ENCODE data around the gene VSX2. TPM values are rescaled to one million over a fixed set of nuclear protein-coding genes. Genes with fewer than 3 reads are reported as not detected.

VSX2 gene
- total and polyA plus RNA-seq, 4 donors, result not detected

GRCh38 chr14:74203639-74204038 lies 35.6 kb upstream of the VSX2 start:
- H3K9me3 ChIP-seq (ENCODE audit: control insufficient read depth in 4 of 4, insufficient read depth in 3 of 4, low read length in 3 of 4), result no peaks in the 10 kb centered on the region
- H3K4me1 ChIP-seq (ENCODE audit: control insufficient read depth in 5 of 5, insufficient read depth in 5 of 5, low read length in 5 of 5), result no peaks in the 10 kb centered on the region
- no peak for TF ChIP-seq CTCF (IDR thresholded peaks at IDR 0.05; ENCODE audit: control extremely low read depth, extremely low read depth)
- H3K9ac ChIP-seq (ENCODE audit: insufficient read depth in 1 of 2, low read length in 2 of 2), result no peak overlapping the region
- ATAC-seq (ENCODE audit: insufficient read depth, low FRiP score), result no peak
- no peaks in the 10 kb centered on the region for H3K27me3 ChIP-seq (ENCODE audit: control insufficient read depth in 3 of 3, insufficient read depth in 3 of 3, low read length in 2 of 3)
- WGBS, 2 donors, result 95 to 96% methylated on average over 8 of the region's 8 CpGs
- no peak overlapping the region for H3K27ac ChIP-seq (ENCODE audit: low read depth in 1 of 2, low read length in 1 of 2)
- H3K36me3 ChIP-seq (ENCODE audit: control insufficient read depth in 4 of 4, insufficient read depth in 4 of 4, low read length in 4 of 4), result peaks cover 6 to 20% (median 9%) of the 10 kb centered on the region in 4 donors
- no peak for DNase-seq
- no peak overlapping the region for H3K4me3 ChIP-seq

- Histone ChIP-seq H3K4me3 (no peak overlapping the region), H3K27ac (ENCODE audit: low read depth in 1 of 2, low read length in 1 of 2) (no peak overlapping the region), H3K36me3 (ENCODE audit: control insufficient read depth in 4 of 4, insufficient read depth in 4 of 4, low read length in 4 of 4) (peaks cover 2 to 13% (median 7%) of the 10 kb centered on the region in 4 donors), H3K4me1 (ENCODE audit: control insufficient read depth in 5 of 5, insufficient read depth in 5 of 5, low read length in 5 of 5) (no peaks in the 10 kb centered on the region), H3K9me3 (ENCODE audit: control insufficient read depth in 4 of 4, insufficient read depth in 3 of 4, low read length in 3 of 4) (no peaks in the 10 kb centered on the region), H3K9ac (ENCODE audit: insufficient read depth in 1 of 2, low read length in 2 of 2) (no peak overlapping the region), H3K27me3 (ENCODE audit: control insufficient read depth in 3 of 3, insufficient read depth in 3 of 3, low read length in 2 of 3) (no peaks in the 10 kb centered on the region)
- DNase-seq (no peak), ATAC-seq (ENCODE audit: insufficient read depth, low FRiP score) (no peak)
- 95% methylated on average over 6 of the region's 6 CpGs for whole genome bisulfite sequencing, 2 donors
- TF ChIP-seq CTCF (IDR thresholded peaks at IDR 0.05; ENCODE audit: control extremely low read depth, extremely low read depth), result no peak
Observed at GRCh38 chr14:74204491-74204890, 34.8 kb upstream of the VSX2 start.

- H3K27ac ChIP-seq (ENCODE audit: low read depth in 1 of 2, low read length in 1 of 2), result no peak overlapping the region
- peaks cover 0 to 8% (median 7%) of the 10 kb centered on the region in 4 donors for H3K36me3 ChIP-seq (ENCODE audit: control insufficient read depth in 4 of 4, insufficient read depth in 4 of 4, low read length in 4 of 4)
- WGBS, 2 donors, result 90 to 95% methylated on average over 1 of the region's 1 CpG
- no peak for TF ChIP-seq CTCF (IDR thresholded peaks at IDR 0.05; ENCODE audit: control extremely low read depth, extremely low read depth)
- no peaks in the 10 kb centered on the region for H3K9me3 ChIP-seq (ENCODE audit: control insufficient read depth in 4 of 4, insufficient read depth in 3 of 4, low read length in 3 of 4)
- no peak overlapping the region for H3K4me3 ChIP-seq
- H3K27me3 ChIP-seq (ENCODE audit: control insufficient read depth in 3 of 3, insufficient read depth in 3 of 3, low read length in 2 of 3), result no peaks in the 10 kb centered on the region
- H3K9ac ChIP-seq (ENCODE audit: insufficient read depth in 1 of 2, low read length in 2 of 2), result no peak overlapping the region
- H3K4me1 ChIP-seq (ENCODE audit: control insufficient read depth in 5 of 5, insufficient read depth in 5 of 5, low read length in 5 of 5), result no peaks in the 10 kb centered on the region
- DNase-seq (no peak), ATAC-seq (ENCODE audit: insufficient read depth, low FRiP score) (no peak)
Observed at GRCh38 chr14:74205882-74206281, 33.4 kb upstream of the VSX2 start.

GRCh38 chr14:74207943-74208342 lies 31.3 kb upstream of the VSX2 start:
- no peak overlapping the region for H3K27ac ChIP-seq (ENCODE audit: low read depth in 1 of 2, low read length in 1 of 2)
- 83 to 84% methylated on average over 3 of the region's 3 CpGs for WGBS, 2 donors
- no peak for DNase-seq
- H3K4me1 ChIP-seq (ENCODE audit: control insufficient read depth in 5 of 5, insufficient read depth in 5 of 5, low read length in 5 of 5), result no peaks in the 10 kb centered on the region
- no peaks in the 10 kb centered on the region for H3K9me3 ChIP-seq (ENCODE audit: control insufficient read depth in 4 of 4, insufficient read depth in 3 of 4, low read length in 3 of 4)
- peaks cover 0 to 3% (median 0%) of the 10 kb centered on the region in 3 donors for H3K27me3 ChIP-seq (ENCODE audit: control insufficient read depth in 3 of 3, insufficient read depth in 3 of 3, low read length in 2 of 3)
- TF ChIP-seq CTCF (IDR thresholded peaks at IDR 0.05; ENCODE audit: control extremely low read depth, extremely low read depth), result no peak
- peaks cover 0 to 7% (median 5%) of the 10 kb centered on the region in 4 donors for H3K36me3 ChIP-seq (ENCODE audit: control insufficient read depth in 4 of 4, insufficient read depth in 4 of 4, low read length in 4 of 4)
- H3K4me3 ChIP-seq, result no peak overlapping the region
- no peak overlapping the region for H3K9ac ChIP-seq (ENCODE audit: insufficient read depth in 1 of 2, low read length in 2 of 2)
- no peak for ATAC-seq (ENCODE audit: insufficient read depth, low FRiP score)

Measured in lung (tissue), 12 donors.